ENCODE measurements around the gene HOXD9.

GRCh38 chr2:176115883-176116813, 6.4 kb upstream of the HOXD9 start, which contains the start of gene HOXD10:
- TF ChIP-seq E2F4 (CRISPR knock-in tag; IDR thresholded peaks at IDR 0.05; ENCODE audit: borderline replicate concordance, low read depth): no peak
- no peak for TF ChIP-seq SP1 (CRISPR knock-in tag; conservative IDR thresholded peaks at IDR 0.05)

All from WTC11 (cell line).